GM18526 (cell line): Measurements from ENCODE around the gene CLASRP.

Experiments used
- POLR2A ChIP-seq: IDR thresholded peaks from 3 replicates; pipeline ENCODE4 v1.6.1; 2011; ENCODE audit not compliant: insufficient read length; ENCODE audit errors: extremely low read depth

Gene CLASRP

DNA sequence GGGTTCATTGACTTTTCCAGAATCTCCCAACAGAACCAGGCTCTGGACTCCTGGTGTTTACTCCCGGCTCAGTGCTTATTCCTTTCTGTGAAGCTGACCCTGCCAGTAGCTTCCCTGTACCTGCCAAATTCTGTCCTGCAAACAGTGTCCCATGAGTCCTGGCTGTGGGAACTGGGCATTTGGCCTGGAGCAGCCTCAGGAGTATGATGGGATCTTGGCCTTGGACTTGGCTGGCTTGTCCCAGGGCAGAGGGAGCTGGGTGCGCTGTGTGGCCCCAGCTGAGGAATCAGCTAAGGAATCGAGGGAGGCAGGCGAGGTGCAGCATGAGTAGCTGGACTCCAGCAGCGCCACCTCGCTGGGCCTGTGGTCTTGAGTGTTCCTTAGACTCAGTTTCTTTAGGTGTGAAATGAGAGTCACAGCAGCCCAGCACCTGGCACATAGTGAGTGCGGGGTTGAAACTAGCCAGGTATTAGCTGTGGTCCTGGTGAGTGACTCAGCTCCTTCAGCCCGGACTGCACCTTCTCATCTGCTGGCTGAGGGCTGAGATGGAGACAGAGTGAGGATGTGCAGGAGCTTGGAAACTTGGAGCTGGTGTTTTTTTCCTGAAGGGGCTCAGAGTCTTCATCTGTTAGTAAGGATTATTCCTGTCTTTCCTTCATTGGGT lies 10.4 kb downstream of the CLASRP start:
- TF ChIP-seq POLR2A = no peak

DNA sequence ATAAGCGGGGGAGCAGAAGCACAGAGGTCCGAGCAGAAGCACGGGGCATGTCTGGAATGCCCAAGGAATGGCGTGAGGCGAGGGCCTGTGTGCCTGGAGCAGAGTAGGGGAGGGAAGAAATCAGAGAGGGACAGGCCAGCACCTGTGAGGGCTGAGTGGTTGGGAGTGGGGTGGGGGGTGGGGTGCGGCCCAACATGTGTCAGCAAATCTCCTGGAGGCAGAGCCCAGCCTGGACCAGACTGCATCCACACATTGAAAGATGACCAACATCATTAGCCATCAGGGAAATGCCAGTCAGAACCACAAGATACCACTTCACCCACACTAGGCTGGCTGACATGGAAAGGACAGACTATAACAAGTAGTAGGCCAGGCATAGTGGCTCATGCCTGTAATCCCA lies 11.2 kb downstream of the CLASRP start:
- TF ChIP-seq POLR2A = no peak

DNA sequence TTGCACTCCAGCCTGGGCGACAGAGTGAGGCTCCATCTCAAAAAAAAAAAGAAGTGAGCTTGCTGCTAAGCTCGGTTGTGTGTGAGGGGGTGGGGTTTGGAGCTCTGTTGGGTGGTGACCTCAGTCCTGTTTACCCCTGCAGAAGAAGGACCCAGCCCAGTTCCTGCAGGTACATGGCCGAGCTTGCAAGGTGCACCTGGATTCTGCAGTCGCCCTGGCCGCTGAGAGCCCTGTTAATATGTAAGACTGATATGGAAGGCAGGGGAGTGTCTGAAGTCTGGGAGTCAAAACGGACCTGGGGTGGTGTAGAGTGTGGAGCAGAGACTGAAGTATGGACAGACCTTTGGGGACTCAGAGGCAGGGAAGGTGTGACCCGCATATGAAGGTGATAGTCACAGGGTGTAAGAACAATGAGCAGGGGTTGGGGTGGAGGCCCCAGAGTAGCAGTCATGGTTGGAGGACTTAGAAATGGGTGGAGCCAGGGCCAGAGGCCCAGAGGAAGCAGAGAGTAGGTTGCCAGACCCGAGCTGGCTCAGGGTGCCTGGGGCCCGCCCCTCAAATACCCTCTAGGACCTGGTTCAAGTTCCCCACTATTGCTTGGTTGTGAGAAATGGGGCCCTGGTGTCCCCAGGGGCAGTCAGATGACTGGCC lies 13.2 kb downstream of the CLASRP start:
- TF ChIP-seq POLR2A = no peak

DNA sequence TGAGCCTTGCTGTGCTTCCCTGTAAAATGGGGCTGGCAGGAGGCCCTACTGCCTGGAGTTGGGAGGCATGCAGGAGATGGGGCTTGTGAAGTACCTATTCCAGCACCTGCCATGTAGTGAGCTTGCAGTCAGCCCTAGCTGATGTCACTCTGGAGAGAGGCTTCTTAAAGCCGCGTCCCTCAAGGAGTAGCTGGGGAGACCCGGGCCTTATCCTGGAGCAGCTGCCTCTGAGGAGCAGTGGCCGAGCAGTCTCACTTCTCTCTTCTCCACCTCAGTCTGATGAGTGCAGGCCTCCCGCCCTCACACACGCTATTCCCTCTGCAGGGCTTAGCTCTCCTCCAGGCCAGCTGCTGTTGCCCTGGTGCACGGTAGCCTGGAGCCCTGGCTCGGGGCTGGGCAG lies 18.0 kb downstream of the CLASRP start:
- TF ChIP-seq POLR2A = no peak

DNA sequence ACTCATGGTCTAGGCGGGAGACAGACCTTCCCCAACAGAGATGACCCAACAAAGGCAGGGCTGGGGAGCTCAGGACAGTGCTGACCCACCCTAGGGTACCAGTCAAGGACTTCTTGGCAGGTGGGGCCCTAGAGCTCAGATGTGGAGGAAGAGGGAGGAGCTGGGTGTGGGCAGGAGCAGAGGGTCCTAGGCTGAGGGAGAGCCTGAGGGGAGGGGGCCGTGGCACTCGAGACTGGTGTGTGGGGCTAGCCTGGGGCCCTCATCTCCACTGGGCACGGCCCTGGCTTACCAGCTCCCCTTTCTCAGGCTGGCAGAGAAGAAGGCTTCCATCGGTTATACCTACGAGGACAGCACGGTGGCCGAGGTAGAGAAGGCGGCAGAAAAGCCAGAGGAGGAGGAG lies 18.6 kb downstream of the CLASRP start:
- TF ChIP-seq POLR2A = no peak

DNA sequence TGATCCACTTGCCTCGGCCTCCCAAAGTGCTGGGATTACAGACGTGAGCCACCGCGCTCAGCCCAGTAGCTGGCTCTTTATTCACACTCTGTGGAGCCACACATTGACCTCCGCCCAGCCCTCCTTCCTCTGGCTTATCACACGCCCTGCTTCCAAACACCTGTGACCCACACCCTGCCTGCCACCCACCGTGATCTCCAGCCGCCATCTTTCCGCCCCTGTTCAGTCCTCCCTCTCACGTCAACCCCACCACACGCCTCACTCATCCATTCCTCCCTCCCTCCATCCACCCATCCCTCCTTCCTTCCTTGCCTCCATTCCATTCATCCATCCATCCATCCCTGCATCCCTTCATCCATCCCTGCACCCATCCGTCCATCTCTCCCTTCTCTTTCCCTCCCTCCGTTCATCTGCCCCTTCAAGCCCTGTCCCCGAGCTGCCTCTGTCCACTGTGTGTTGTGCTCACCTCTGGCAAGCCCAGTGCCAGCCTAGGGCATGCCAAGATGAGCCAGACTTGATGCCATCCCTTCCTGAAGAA lies 19.8 kb downstream of the CLASRP start:
- TF ChIP-seq POLR2A = no peak

DNA sequence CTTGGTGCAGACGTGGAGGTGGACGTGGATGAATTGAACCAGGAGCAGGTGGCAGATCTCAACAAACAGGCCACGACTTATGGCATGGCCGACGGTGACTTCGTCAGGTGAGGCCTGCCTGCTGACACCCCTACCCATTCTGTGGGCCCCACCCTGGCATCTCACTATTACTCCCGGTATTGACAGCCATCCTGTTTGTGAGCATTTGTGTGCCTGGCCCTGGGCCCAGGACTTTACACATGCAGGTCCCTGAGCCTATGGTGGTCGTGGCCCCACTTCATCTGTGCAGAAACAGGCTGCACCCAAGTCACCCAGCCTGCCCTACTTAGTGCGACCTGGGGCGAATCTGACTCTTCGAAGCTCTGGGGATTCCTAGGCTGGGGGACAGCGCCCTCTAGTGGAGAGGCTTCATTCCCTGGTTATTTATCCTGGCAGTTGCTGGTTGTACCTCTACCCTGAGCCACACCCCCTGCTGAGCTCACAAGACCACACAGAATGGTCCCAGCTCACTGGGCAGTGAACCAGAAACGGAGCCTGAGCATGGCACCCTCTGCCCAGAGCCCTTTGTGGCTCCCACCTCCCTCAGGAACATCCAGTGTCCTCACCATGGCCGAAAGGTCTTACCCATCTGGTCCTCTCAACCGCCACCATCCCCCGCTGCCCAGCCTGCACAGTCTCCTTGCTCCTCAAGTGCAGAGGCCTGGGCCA lies 20.6 kb downstream of the CLASRP start:
- no peak for TF ChIP-seq POLR2A

DNA sequence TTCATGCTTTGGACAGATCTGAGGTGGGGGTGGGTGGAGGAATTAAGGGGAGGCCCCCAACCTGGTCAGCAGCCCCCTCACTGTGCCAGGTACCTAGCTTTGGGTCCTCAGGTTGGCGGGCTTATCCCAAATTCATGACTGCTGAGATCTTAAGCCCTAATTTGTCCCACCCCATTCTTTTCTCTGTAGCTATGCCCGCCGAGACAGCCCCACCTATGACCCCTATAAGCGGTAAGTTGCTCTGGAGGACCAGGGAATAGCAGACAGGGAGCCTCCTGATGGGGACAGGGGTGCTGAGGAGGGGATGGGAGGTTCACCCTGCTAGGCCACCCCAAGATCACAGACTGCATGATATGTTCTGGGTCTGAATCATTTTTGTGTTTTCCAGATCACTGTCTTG lies 23.1 kb downstream of the CLASRP start:
- TF ChIP-seq POLR2A = no peak

DNA sequence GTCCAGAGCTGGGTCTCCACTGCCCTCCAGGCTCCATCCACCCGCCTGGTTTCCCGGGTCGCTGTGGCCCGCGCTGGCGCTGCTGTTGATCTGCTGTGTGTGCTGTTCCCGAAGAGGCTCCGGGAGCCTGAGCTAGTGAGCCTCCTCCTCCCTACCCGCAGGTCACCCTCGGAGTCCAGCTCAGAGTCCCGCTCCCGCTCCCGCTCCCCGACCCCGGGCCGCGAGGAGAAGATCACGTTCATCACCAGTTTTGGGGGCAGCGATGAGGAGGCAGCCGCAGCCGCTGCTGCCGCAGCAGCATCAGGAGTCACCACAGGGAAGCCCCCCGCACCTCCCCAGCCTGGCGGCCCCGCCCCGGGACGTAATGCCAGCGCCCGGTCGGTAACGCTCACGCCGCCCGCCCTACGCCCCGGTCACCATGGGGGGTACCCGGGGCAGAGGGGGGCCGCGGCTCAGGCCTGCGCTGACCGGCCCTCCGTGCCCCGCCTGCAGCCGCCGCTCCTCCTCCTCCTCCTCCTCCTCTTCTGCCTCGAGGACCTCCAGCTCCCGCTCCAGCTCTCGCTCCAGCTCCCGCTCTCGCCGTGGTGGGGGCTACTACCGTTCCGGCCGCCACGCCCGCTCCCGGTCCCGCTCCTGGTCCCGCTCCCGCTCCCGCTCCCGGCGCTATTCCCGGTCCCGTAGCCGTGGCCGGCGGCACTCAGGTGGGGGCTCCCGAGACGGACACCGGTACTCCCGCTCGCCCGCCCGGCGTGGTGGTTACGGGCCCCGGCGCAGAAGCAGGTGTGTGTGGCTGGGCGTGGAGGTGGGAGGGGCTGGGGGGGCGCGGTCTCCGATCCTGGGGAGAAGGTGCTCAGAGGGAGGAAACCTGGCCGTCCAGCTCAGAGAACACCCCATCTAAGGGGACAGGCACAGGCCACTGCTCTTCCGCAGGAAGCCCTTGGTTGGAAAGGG lies 25.3 kb downstream of the CLASRP start:
- no peak for TF ChIP-seq POLR2A

DNA sequence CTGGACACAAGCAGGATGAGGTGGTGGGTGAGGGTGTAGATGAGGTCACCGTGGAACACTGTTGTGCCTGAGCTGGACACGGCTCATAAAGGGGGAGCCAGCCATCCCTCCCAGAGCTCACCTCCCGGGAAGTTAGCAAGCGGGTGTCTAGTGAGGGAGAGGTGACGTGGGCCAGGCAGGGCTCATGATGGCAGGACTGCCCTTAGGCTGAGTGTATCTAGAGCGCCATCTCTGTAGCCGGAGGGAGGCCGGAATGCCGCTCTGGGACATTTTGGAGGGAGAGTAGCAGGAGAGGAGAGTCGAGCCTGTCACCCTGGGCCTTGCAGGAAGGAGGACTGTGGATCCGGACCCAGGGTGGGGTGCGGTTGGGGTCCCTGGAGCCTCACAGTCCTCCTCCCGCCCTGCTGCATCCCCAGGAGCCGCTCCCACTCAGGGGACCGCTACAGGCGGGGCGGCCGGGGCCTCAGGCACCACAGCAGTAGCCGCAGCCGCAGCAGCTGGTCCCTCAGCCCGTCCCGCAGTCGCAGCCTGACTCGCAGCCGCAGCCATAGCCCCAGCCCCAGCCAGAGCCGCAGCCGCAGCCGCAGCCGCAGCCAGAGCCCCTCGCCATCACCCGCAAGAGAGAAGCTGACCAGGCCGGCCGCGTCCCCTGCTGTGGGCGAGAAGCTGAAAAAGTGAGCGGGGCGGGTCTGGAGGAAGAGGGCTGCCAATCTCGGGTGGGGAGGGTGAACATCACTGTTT lies 28.2 kb downstream of the CLASRP start:
- no peak for TF ChIP-seq POLR2A

DNA sequence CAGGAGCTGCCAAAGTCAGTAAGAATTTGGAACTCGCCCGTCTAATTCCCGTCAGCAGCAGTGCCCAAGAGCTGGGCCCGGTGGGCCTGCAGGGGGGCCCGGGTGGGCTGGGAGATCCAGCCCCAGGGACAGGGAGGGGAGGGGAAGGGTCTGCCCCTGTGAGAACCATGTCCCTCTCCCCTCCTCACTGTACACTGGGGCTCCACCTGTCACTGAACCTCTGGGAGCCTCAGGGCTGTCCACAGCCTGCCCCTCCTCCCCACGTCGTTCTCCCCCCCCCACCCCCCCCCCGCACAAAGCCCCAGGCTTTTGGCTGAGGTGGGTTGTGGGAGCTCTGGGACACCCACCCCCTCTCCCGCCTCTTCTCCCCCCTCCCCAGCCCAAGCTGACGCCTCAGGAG lies 29.2 kb downstream of the CLASRP start:
- no peak for TF ChIP-seq POLR2A

DNA sequence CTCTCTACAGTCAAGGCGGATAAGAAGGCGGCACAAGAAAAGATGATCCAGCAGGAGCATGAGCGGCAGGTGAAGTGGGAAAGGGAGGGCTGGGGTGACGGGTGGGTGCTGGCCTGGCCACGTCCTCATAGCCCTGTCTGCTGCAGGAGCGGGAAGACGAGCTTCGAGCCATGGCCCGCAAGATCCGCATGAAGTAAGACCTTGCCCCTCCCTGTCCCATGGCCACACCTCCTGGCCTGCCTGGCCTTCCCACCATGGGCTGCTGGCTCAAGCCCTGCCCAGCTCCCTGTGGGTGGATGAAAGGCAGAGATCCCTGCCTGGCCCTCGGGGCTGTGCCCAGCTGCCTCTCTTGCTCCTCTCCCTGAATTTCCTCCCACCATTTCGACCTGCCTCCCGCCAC lies 30.2 kb downstream of the CLASRP start:
- TF ChIP-seq POLR2A = no peak

DNA sequence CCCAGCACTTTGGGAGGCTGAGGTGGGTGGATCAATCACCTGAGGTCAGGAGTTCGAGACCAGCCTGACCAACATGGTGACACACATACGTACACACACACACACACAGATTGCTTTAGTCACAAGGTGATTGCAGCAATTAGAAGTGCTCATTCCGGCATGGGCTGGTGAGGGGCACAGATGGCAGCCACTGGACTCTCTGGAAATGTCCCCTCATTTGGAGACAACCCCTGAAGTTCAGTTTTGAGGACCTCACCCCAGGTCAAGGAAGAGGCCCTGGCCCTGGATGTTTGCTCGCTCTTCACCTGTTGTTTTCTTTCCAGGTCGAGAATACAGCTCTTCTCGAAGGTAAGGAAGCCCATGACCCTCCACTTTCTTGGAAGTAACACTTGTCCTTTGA lies 31.4 kb downstream of the CLASRP start:
- no peak for TF ChIP-seq POLR2A

DNA sequence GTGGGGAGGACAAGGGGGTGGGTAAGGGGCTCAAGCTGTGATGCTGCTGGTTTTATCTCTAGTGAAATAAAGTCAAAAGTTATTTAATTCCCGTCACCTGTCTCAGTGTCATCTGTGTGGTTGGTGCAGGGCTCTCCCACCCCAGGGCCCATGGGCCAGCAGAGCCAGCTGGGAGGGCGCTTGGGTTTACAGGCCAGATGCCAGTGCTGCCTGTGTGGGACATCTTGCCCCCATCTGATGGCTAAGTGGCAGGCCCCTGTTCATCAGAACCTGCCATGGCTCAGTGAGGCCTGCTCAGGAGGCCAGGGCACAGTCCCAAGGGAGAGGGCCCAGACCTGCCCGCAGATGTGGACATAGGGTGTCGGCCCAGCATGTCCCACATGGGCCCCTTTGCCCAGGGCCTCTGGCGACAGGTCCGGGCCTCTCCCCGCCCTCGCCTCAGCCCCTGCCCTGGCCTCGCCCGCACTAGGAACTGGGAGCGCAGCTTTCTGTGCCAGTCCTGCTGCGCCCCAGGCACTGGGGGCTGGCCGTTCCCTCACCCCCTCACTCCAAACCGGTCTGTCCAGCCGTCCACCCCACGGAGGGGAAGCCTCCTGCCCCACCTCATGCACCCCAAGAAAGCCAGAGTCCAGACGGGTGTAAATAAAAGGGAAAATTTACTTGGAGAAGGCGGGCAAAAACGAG lies 32.2 kb downstream of the CLASRP start:
- no peak for TF ChIP-seq POLR2A
